Mesenchymal stem cell (in vitro differentiated cells and primary cell): Measurements from ENCODE around the gene PBRM1.

ENCODE experiments used
- DNase-seq: peaks from one replicate; pipeline ENCODE4 v3.0.0-alpha.2; 2013
- H2AFZ ChIP-seq: one replicate; pipeline ENCODE4 v1.6.1; 2013; ENCODE audit warnings: low read depth, mild to moderate bottlenecking, control low read depth, inconsistent platforms, low read length, moderate library complexity
- H2AK5ac ChIP-seq: 2 replicates; pipeline ENCODE4 v1.6.1; 2013; ENCODE audit warnings: low read length, moderate library complexity, mild to moderate bottlenecking, inconsistent platforms; ENCODE audit not compliant: severe bottlenecking
- H2BK120ac ChIP-seq: one replicate; pipeline ENCODE4 v1.6.1; 2013; ENCODE audit warnings: low read depth, mild to moderate bottlenecking, inconsistent platforms, low read length, moderate library complexity
- H2BK12ac ChIP-seq, 2 experiments: one replicate each; pipeline ENCODE4 v1.6.1; 2013; ENCODE audit warnings: inconsistent platforms in 2 of 2, low read length in 2 of 2, mild to moderate bottlenecking in 2 of 2, moderate library complexity in 2 of 2, control low read depth in 1 of 2
- H2BK15ac ChIP-seq: one replicate; pipeline ENCODE4 v1.6.1; 2013; ENCODE audit warnings: mild to moderate bottlenecking, low read depth, inconsistent platforms; ENCODE audit not compliant: poor library complexity, severe bottlenecking
- H2BK5ac ChIP-seq: 2 replicates; pipeline ENCODE4 v1.6.1; 2013; ENCODE audit warnings: low read depth, mild to moderate bottlenecking, low read length, control low read depth, inconsistent platforms; ENCODE audit not compliant: poor library complexity, severe bottlenecking
- H3K14ac ChIP-seq, 2 experiments: one replicate each; pipeline ENCODE4 v1.6.1; 2013; ENCODE audit warnings: inconsistent platforms in 2 of 2, low read length in 2 of 2, control low read depth in 1 of 2, mild to moderate bottlenecking in 1 of 2, moderate library complexity in 1 of 2
- H3K18ac ChIP-seq, 2 experiments: one replicate each; pipeline ENCODE4 v1.6.1; 2013; ENCODE audit warnings: inconsistent platforms in 2 of 2, low read length in 2 of 2, control low read depth in 1 of 2, low read depth in 1 of 2, mild to moderate bottlenecking in 1 of 2
- H3K23ac ChIP-seq, 2 experiments: one replicate each; pipeline ENCODE4 v1.6.1; 2013; ENCODE audit warnings: inconsistent platforms in 2 of 2, low read length in 2 of 2, mild to moderate bottlenecking in 2 of 2, moderate library complexity in 2 of 2, control low read depth in 1 of 2
- H3K27ac ChIP-seq: 2 replicates; pipeline ENCODE4 v1.5.1; 2013; ENCODE audit warnings: mild to moderate bottlenecking, moderate library complexity, low read length, control low read depth, inconsistent platforms; ENCODE audit not compliant: poor library complexity, severe bottlenecking
- H3K27me3 ChIP-seq, 2 experiments: 2 replicates each; pipeline versions ENCODE4 v1.6.1 to v1.7.0; 2013; ENCODE audit warnings: low read length in 2 of 2, mild to moderate bottlenecking in 2 of 2, moderate library complexity in 2 of 2, control low read depth in 1 of 2, inconsistent platforms in 1 of 2; ENCODE audit not compliant: control insufficient read depth in 1 of 2, insufficient read depth in 1 of 2
- H3K36me3 ChIP-seq, 2 experiments: 2 replicates each; pipeline versions ENCODE4 v1.6.1 to v1.7.0; 2013; ENCODE audit warnings: low read length in 2 of 2, control low read depth in 1 of 2, inconsistent platforms in 1 of 2, low read depth in 1 of 2, mild to moderate bottlenecking in 1 of 2; ENCODE audit not compliant: insufficient read depth in 2 of 2, control insufficient read depth in 1 of 2
- H3K4ac ChIP-seq, 2 experiments: one replicate each; pipeline ENCODE4 v1.6.1; 2013; ENCODE audit warnings: inconsistent platforms in 2 of 2, low read length in 2 of 2, mild to moderate bottlenecking in 2 of 2, moderate library complexity in 2 of 2, control low read depth in 1 of 2, low read depth in 1 of 2
- H3K4me1 ChIP-seq: 2 replicates; pipeline ENCODE4 v1.6.1; 2013; ENCODE audit warnings: low read depth, low read length, control low read depth; ENCODE audit not compliant: control insufficient read depth, insufficient read depth
- H3K4me2 ChIP-seq: 2 replicates; pipeline ENCODE4 v1.6.1; 2013; ENCODE audit warnings: low read length, mild to moderate bottlenecking, inconsistent platforms; ENCODE audit not compliant: poor library complexity, severe bottlenecking
- H3K4me3 ChIP-seq, 2 experiments: 2 replicates each; pipeline versions ENCODE4 v1.5.1 to v1.7.0; 2013; ENCODE audit warnings: low read length in 2 of 2, mild to moderate bottlenecking in 2 of 2, control low read depth in 1 of 2, low read depth in 1 of 2; ENCODE audit not compliant: insufficient read depth in 1 of 2
- H3K79me1 ChIP-seq: replicated peaks from 2 replicates; pipeline ENCODE4 v1.6.1; 2013; ENCODE audit warnings: mild to moderate bottlenecking, control low read depth, low read length, inconsistent platforms; ENCODE audit not compliant: poor library complexity, severe bottlenecking
- H3K9ac ChIP-seq: 2 replicates; pipeline ENCODE4 v1.7.0; 2013; ENCODE audit warnings: mild to moderate bottlenecking, low read length, moderate library complexity
- H3K9me3 ChIP-seq: 2 replicates; pipeline ENCODE4 v1.7.0; 2013; ENCODE audit warnings: mild to moderate bottlenecking, low read length; ENCODE audit not compliant: control insufficient read depth
- H4K8ac ChIP-seq: one replicate; pipeline ENCODE4 v1.6.1; 2013; ENCODE audit warnings: inconsistent platforms, mild to moderate bottlenecking, low read length, moderate library complexity
- H4K91ac ChIP-seq: one replicate; pipeline ENCODE4 v1.6.1; 2013; ENCODE audit warnings: mild to moderate bottlenecking, low read length, inconsistent platforms
- WGBS: methylation state at CpG from one replicate; pipeline ENCODE4 v1.1.7; 2013; ENCODE audit warnings: mixed read lengths; 5-methylcytosine and 5-hydroxymethylcytosine counted together

The PBRM1 gene

DNA sequence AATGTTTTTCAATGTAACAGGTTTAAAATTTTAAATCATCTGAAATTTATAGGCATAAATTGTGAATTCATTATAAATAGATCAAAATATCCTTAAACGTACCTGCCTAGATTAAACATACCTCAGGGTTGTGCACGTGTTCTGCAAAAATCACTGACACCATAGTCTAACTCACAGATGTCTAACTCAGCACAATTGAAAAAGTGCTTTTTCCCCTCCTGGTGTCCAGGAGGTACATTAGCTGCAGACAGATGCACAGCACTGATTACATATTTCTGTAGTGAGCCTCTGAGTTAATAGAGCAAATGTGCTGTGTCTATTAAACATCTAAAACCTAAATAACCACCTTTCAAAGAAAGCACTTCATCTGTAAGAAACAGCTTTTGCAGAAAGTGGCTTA lies 138.6 kb downstream of the PBRM1 start:
- Histone ChIP-seq H3K4me1 (peaks cover 2% of the 10 kb centered on the region), H3K27me3 (no peaks in the 10 kb centered on the region), H4K8ac (no peak overlapping the region), H3K4me2 (no peak overlapping the region), H2BK15ac (no peak overlapping the region), H3K14ac (no peak overlapping the region), H3K4ac (no peak overlapping the region), H2BK5ac (no peak overlapping the region), H2BK12ac (no peak overlapping the region), H2AFZ (no peak overlapping the region), H4K91ac (no peak overlapping the region), H2AK5ac (no peak overlapping the region), H3K79me1 (peaks cover 18% of the 10 kb centered on the region), H2BK120ac (no peak overlapping the region), H3K27ac (no peak overlapping the region), H3K18ac (no peak overlapping the region), H3K23ac (no peak overlapping the region), H3K9ac (no peak overlapping the region), H3K9me3 (no peaks in the 10 kb centered on the region), H3K4me3 (no peak overlapping the region), H3K36me3 (peaks cover 22 to 84% of the 10 kb centered on the region in 2 experiments)
- WGBS = 82% methylated on average over 2 of the region's 2 CpGs
- DNase-seq = no peak

DNA sequence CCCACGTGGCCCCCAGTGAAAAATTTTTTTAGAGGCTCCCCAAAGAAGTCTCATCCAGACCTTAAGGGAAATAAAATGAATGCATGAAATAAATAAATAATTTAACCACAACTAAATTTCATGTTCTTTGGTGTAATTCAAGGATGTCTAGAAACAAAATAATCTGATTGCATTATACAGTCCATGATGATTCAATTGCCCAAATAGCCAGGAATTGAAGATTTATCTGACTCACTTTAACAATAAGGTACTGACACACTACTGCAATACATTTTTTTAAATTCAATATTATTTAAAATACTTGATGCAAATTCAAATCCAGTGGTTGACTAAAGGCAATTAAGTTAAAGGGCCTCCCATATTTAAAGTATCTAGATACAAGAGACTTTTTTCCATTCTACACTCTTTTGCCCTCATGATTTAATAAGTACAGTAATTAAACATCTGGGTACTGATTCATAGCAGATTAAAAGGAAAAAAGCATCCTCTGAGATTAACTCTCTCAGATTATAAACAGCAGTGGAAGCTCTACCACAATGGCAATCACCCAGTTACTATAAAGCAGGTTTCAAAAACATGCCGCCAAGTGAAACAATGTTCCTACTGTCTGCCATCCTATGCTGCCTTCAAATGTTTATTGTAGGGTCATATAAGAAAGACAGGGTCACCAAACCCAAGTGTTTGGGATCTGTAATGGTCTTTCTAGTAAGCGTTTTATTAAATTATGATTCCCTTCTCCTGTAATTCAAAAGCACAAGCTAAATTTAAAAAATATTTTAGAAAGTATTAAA lies 139.4 kb downstream of the PBRM1 start:
- Histone ChIP-seq H3K14ac (no peak overlapping the region), H2BK15ac (no peak overlapping the region), H2AK5ac (no peak overlapping the region), H3K79me1 (peaks cover 23% of the 10 kb centered on the region), H3K27ac (no peak overlapping the region), H3K4ac (no peak overlapping the region), H3K18ac (no peak overlapping the region), H3K4me2 (no peak overlapping the region), H2BK5ac (no peak overlapping the region), H3K27me3 (no peaks in the 10 kb centered on the region), H4K8ac (no peak overlapping the region), H2BK120ac (no peak overlapping the region), H4K91ac (no peak overlapping the region), H3K23ac (no peak overlapping the region), H3K9me3 (no peaks in the 10 kb centered on the region), H2AFZ (no peak overlapping the region), H3K4me3 (no peak overlapping the region), H3K4me1 (peaks cover 2% of the 10 kb centered on the region), H2BK12ac (no peak overlapping the region), H3K36me3 (peaks cover 25 to 81% of the 10 kb centered on the region in 2 experiments), H3K9ac (peak overlapping the region; percentile 48)
- WGBS = 100% methylated on average over 1 of the region's 3 CpGs
- no peak for DNase-seq

DNA sequence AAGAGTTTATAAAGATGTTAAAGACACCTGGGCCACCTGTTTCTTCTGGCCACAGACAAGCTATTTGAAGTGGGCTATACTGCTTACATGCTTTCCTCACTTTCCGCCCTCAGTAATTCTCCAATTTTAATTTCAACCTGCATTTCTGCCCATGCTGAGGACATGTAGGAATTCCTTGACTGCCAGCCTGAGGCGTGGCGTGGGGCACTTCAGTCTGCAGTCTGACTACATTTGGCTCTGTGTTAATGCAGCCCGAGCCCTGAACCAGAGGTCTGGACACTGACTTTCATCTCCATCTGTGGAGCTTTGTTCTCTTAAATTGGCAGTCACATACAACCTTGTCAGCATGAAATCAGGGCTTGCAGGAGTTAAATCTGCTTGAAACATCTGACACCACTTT lies 140.8 kb downstream of the PBRM1 start:
- no peak overlapping the region for H3K9ac ChIP-seq
- WGBS = 93% methylated on average over 4 of the region's 4 CpGs

DNA sequence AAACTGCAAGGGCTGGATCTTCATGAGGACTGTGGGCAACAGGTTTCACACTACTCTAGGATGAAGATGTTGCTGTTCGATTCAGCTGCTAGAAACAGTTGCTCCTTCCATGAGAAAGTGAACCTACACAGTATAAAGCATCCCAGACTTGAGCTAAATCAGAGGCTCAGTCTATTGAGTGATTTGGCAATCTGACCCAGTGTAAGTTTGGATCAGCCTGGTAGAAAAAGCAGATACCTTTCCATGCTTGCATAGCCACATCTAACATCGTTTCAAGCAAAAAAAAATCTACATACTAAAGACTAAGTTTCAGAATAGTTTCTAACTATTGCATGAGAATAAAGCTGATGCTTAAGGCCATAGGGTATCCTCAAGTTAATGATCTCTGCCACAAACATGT lies 144.7 kb downstream of the PBRM1 start:
- Histone ChIP-seq H3K14ac (no peak overlapping the region), H2AFZ (no peak overlapping the region), H2BK15ac (no peak overlapping the region), H3K18ac (no peak overlapping the region), H3K9me3 (no peaks in the 10 kb centered on the region), H2AK5ac (no peak overlapping the region), H2BK12ac (no peak overlapping the region), H3K9ac (no peak overlapping the region), H3K36me3 (peaks cover 12 to 55% of the 10 kb centered on the region in 2 experiments), H3K4me1 (peaks cover 16% of the 10 kb centered on the region), H3K27ac (no peak overlapping the region), H3K4ac (no peak overlapping the region), H2BK120ac (no peak overlapping the region), H2BK5ac (no peak overlapping the region), H3K23ac (no peak overlapping the region), H3K4me2 (no peak overlapping the region), H3K4me3 (no peak overlapping the region), H3K27me3 (no peaks in the 10 kb centered on the region), H4K8ac (no peak overlapping the region), H3K79me1 (peaks cover 16% of the 10 kb centered on the region), H4K91ac (no peak overlapping the region)
- no peak for DNase-seq
- WGBS = no CpG with 5 or more reads among the region's 2 CpGs

More for the DNA sequence above, 140.8 kb downstream of the PBRM1 start:
- no peak overlapping the region for H3K4me3 ChIP-seq
- peaks cover 15% of the 10 kb centered on the region for H3K79me1 ChIP-seq
- no peak overlapping the region for H3K18ac ChIP-seq
- H3K36me3 ChIP-seq = peaks cover 22 to 81% of the 10 kb centered on the region in 2 experiments
- H2BK15ac ChIP-seq = no peak overlapping the region
- no peak overlapping the region for H3K4me2 ChIP-seq
- H2AK5ac ChIP-seq = no peak overlapping the region
- no peak overlapping the region for H4K91ac ChIP-seq
- no peak for DNase-seq
- no peak overlapping the region for H2AFZ ChIP-seq
- H3K9me3 ChIP-seq = no peaks in the 10 kb centered on the region
- H3K23ac ChIP-seq = no peak overlapping the region
- H3K4me1 ChIP-seq = peaks cover 2% of the 10 kb centered on the region
- H3K4ac ChIP-seq = no peak overlapping the region
- no peak overlapping the region for H2BK12ac ChIP-seq
- H2BK120ac ChIP-seq = no peak overlapping the region
- no peak overlapping the region for H2BK5ac ChIP-seq
- no peak overlapping the region for H3K14ac ChIP-seq
- no peaks in the 10 kb centered on the region for H3K27me3 ChIP-seq
- no peak overlapping the region for H4K8ac ChIP-seq
- H3K27ac ChIP-seq = no peak overlapping the region
